Effector memory CD4-positive, alpha-beta T cell (primary cell): Measurements from ENCODE around the gene NKAIN2.

Experiments
- DNase-seq, 3 donors: peaks; one replicate each; pipeline ENCODE4 v3.0.0-alpha.2; 2020
- H3K27ac ChIP-seq: 2 replicates; pipeline ENCODE4 v1.7.0; 2013; ENCODE audit warnings: mild to moderate bottlenecking, low read length, moderate library complexity; ENCODE audit not compliant: insufficient read depth, poor library complexity, severe bottlenecking
- H3K27me3 ChIP-seq: replicated peaks from 2 replicates; pipeline ENCODE4 v1.7.0; 2013; ENCODE audit warnings: mild to moderate bottlenecking, low read length; ENCODE audit not compliant: insufficient read depth, control insufficient read depth, poor library complexity, severe bottlenecking
- H3K36me3 ChIP-seq: 2 replicates; pipeline ENCODE4 v1.7.0; 2013; ENCODE audit warnings: mild to moderate bottlenecking, low read length, moderate library complexity; ENCODE audit not compliant: control insufficient read depth, insufficient read depth
- H3K4me1 ChIP-seq: 2 replicates; pipeline ENCODE4 v1.7.0; 2013; ENCODE audit warnings: low read length, mild to moderate bottlenecking; ENCODE audit not compliant: control insufficient read depth, insufficient read depth, poor library complexity, severe bottlenecking
- H3K4me3 ChIP-seq: 2 replicates; pipeline ENCODE4 v1.7.0; 2013; ENCODE audit warnings: low read length, low read depth, mild to moderate bottlenecking; ENCODE audit not compliant: insufficient read depth, poor library complexity, severe bottlenecking
- H3K9me3 ChIP-seq: 2 replicates; pipeline ENCODE4 v1.7.0; 2013; ENCODE audit warnings: mild to moderate bottlenecking, low read length, moderate library complexity; ENCODE audit not compliant: control insufficient read depth

The NKAIN2 gene

GRCh38 chr6:124869416-124869815, 1065.8 kb downstream of the NKAIN2 start:
- H3K27ac ChIP-seq: no peak overlapping the region
- no peak for DNase-seq
- H3K36me3 ChIP-seq: no peaks in the 10 kb centered on the region
- H3K4me3 ChIP-seq: no peak overlapping the region
- H3K9me3 ChIP-seq: no peaks in the 10 kb centered on the region
- H3K4me1 ChIP-seq: no peaks in the 10 kb centered on the region
- H3K27me3 ChIP-seq: no peaks in the 10 kb centered on the region

GRCh38 chr6:124870611-124871459, 1067.2 kb downstream of the NKAIN2 start:
- H3K27ac ChIP-seq: no peak overlapping the region
- no peak for DNase-seq
- no peak overlapping the region for H3K4me3 ChIP-seq
- H3K9me3 ChIP-seq: no peaks in the 10 kb centered on the region
- no peaks in the 10 kb centered on the region for H3K27me3 ChIP-seq
- H3K4me1 ChIP-seq: no peaks in the 10 kb centered on the region
- H3K36me3 ChIP-seq: no peaks in the 10 kb centered on the region

DNA sequence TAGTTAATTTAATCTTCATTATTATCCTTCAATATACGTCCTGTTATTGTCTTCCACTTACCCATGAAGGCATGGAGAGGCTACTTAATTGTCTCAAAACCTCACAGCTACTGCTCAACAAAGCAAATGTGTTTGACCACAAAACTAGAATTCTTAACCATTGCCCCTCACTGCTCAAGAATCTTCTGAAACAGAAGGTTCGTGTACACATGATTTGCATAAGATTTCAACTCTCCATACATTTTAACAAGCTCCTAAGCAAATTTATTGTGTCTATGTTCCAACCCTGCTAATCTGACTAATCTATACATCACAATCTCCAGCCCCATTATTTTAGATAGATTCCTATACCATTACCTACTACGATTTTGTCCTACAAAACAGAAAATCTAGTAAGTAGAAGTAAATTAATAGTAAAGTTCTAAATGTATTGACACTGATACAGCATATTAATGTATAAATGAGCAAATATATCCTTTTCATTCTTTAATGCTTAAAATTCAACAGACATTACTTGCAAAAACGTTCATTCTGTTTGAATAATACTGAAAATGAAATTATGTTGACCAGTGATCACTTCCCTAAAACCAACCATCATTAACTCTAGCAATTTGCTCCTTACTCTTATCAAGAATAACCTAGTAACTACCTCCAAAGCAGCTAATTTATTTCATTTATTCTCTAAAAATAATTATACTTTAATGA, 1068.8 kb downstream of the NKAIN2 start:
- no peak for DNase-seq
- no peaks in the 10 kb centered on the region for H3K9me3 ChIP-seq

GRCh38 chr6:124873066-124873410, 1069.4 kb downstream of the NKAIN2 start:
- Histone ChIP-seq H3K9me3 (no peaks in the 10 kb centered on the region), H3K27ac (no peak overlapping the region), H3K27me3 (no peaks in the 10 kb centered on the region), H3K4me1 (no peaks in the 10 kb centered on the region), H3K36me3 (no peaks in the 10 kb centered on the region), H3K4me3 (no peak overlapping the region)
- no peak for DNase-seq

More for the DNA sequence above, 1068.8 kb downstream of the NKAIN2 start:
- Histone ChIP-seq H3K4me3 (no peak overlapping the region), H3K27ac (no peak overlapping the region), H3K36me3 (no peaks in the 10 kb centered on the region), H3K27me3 (no peaks in the 10 kb centered on the region), H3K4me1 (no peaks in the 10 kb centered on the region)
